Measurements from ENCODE around the gene PCID2. TPM values are rescaled to one million over a fixed set of nuclear protein-coding genes. Genes with fewer than 3 reads are reported as not detected.
A peak's percentile ranks its signal among the peaks of the same experiment; 100 is the strongest.

Gene PCID2
- total and polyA plus RNA-seq, 2 of the 13 experiments (the other 11 are each of a cell fraction or from before 2014, with no cell fraction given): 65.0 to 111 TPM

GRCh38 chr13:113169277-113170272, 38.9 kb downstream of the PCID2 start (continued):
- TF ChIP-seq ZFP91 (CRISPR knock-in tag; IDR thresholded peaks at IDR 0.05; ENCODE audit: borderline replicate concordance) (0 out of 2 replicates have a peak, but pooled peaks have one; percentile 29), ZBTB7B (CRISPR knock-in tag; IDR thresholded peaks at IDR 0.05) (0 out of 2 replicates have a peak, but pooled peaks have one; percentile 44), ARID4A (CRISPR knock-in tag; IDR thresholded peaks at IDR 0.05; ENCODE audit: borderline replicate concordance) (peak; percentile 48; the same call in 1 of the 2 replicates), BHLHE40 (IDR thresholded peaks at IDR 0.05; ENCODE audit: low read length) (peak; percentile 34; the same call in 1 of the 2 replicates), ZNF788 (CRISPR knock-in tag; IDR thresholded peaks at IDR 0.05; ENCODE audit: borderline replicate concordance) (0 out of 2 replicates have a peak, but pooled peaks have one; percentile 22), TBX3 (IDR thresholded peaks at IDR 0.05; ENCODE audit: borderline replicate concordance) (peak; percentile 48; the same call in 1 of the 2 replicates), SMAD3 (CRISPR knock-in tag; IDR thresholded peaks at IDR 0.05) (0 out of 2 replicates have a peak, but pooled peaks have one; percentile 36), RERE (CRISPR knock-in tag; IDR thresholded peaks at IDR 0.05; ENCODE audit: low read depth) (peak; percentile 74)
- TF ChIP-seq, protein P1, sequence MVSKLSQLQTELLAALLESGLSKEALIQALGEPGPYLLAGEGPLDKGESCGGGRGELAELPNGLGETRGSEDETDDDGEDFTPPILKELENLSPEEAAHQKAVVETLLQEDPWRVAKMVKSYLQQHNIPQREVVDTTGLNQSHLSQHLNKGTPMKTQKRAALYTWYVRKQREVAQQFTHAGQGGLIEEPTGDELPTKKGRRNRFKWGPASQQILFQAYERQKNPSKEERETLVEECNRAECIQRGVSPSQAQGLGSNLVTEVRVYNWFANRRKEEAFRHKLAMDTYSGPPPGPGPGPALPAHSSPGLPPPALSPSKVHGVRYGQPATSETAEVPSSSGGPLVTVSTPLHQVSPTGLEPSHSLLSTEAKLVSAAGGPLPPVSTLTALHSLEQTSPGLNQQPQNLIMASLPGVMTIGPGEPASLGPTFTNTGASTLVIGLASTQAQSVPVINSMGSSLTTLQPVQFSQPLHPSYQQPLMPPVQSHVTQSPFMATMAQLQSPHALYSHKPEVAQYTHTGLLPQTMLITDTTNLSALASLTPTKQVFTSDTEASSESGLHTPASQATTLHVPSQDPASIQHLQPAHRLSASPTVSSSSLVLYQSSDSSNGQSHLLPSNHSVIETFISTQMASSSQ (IDR thresholded peaks at IDR 0.05; ENCODE audit: low read depth): peak; percentile 30; the same call in 1 of the 2 replicates
- TF ChIP-seq, protein P1 (CRISPR knock-in tag; IDR thresholded peaks at IDR 0.05; ENCODE audit: borderline replicate concordance): no peak

Data from HepG2 (cell line).